ENCODE measurements around the gene SGPL1.

The SGPL1 gene

DNA sequence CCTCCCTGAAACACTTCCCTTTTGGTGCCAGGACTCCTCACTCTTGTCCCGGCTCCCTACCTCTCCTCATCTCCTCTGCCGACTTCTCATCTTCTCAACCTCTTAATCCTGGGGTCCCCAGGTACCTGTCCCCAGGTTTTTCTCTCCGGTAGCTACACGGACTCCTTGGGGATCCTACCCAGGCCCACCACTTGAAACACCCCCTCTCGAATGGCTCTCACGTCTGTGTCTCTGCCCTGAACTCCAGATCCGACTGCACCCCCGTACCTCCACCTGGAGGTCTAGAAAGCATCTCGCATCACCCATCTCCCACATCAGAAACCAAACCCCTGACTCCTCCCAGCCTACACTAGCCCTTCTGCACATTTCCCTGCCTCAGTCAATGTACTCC, 35.4 kb upstream of the SGPL1 start:
- no peak for DNase-seq (ENCODE audit: low read depth)

DNA sequence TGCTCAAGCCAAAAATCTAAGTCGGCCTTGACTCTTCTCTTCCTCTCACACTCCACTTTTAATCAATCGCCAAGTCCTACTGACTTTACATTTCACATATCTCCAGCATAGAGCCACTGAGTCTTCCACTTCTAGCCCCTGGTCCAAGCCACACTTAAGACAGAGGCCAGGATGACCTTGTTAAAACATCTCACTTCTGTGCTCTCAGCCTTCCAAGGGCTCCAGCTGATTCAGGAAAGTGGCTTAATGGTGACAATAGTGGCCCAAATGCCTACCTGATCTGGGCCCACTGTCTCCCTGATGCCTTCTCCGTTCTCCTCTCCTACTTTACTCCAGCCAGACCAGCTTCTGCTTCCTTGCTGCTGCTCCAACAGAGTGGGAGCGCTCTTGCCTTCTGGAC, 35.0 kb upstream of the SGPL1 start:
- DNase-seq (ENCODE audit: low read depth), result no peak

GRCh38 chr10:70781461-70782051, 34.2 kb upstream of the SGPL1 start:
- DNase-seq (ENCODE audit: low read depth), result no peak

DNA sequence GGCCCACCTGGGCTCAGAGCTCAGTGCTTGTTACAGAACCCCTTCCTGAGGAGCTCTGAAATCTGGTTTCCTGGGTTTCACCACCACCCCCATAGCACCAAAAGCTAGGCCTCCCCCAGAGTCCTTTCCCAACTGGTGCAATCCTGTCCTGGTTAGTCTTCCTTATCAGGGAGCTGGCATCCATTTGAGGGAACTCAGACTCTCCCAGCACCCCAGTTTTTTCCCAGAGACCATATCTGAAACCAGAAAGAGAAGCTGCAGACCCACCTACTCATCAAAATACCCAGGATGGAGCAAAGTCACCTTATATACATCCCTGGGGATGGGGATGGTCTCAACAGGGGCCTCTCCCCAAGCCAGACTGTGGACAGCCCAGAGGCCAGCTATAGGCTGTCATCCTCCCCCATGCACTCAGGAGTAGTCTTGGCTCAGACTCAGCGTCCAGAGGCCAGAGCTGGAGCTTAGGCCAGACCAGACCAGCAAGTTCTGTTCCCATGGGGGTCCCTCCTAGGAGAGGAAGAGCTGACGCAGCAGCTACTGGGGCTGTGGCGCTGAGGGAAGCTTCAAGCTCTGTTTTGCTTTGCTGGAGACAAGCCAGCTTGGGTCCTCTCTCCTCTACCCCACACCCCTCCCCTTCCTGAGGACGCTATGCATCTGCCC, 33.5 kb upstream of the SGPL1 start:
- DNase-seq (ENCODE audit: low read depth), result no peak

GRCh38 chr10:70782746-70783680, 32.7 kb upstream of the SGPL1 start:
- no peak for DNase-seq (ENCODE audit: low read depth)

GRCh38 chr10:70784016-70784415, 31.7 kb upstream of the SGPL1 start:
- no peak for DNase-seq (ENCODE audit: low read depth)

DNA sequence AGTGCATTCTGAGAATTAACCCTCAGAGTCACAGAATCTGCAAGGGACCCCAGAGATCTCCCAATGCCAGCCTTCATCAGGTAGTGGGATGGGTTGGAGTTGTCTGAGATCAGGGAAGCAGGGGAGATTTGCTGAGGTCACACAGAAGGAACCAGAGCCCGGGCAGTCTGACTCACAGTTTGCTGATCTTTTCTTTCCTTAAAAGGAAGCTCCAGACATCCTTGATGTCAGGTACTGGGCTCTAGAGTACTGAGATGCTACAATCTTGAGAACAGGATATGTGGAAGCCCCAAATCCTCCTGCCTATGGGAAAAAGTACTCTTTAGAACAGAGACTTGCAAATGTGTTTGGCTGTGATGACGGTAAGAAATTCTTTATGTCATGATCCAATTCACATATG, 31.3 kb upstream of the SGPL1 start:
- DNase-seq (ENCODE audit: low read depth), result no peak

DNA sequence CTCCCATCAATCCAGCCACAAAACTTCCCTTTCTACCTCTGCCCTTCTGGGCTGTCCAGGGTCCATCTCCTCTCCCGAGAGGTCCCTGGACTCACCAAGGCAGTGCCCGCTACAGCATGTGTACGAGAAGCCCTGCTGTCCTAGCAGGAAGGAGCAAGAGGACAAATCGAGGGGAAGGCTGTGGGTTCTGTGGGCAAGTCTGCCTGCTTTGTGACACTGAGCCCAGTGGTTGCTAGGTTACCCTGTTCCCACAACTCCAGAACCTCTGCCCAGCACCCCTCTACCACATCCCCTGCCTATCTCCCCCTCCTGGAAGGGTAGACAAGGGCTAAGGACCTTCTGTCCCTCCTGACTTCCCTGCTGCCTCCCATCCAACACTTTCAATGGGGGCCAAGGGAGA, 30.6 kb upstream of the SGPL1 start, which contains the start of gene TBATA:
TSS of gene TBATA (minus strand) at position 188 of the 400 bp plus-strand sequence. CDS start 1,998 bp downstream, outside the sequence.
- DNase-seq (ENCODE audit: low read depth), result no peak

DNA sequence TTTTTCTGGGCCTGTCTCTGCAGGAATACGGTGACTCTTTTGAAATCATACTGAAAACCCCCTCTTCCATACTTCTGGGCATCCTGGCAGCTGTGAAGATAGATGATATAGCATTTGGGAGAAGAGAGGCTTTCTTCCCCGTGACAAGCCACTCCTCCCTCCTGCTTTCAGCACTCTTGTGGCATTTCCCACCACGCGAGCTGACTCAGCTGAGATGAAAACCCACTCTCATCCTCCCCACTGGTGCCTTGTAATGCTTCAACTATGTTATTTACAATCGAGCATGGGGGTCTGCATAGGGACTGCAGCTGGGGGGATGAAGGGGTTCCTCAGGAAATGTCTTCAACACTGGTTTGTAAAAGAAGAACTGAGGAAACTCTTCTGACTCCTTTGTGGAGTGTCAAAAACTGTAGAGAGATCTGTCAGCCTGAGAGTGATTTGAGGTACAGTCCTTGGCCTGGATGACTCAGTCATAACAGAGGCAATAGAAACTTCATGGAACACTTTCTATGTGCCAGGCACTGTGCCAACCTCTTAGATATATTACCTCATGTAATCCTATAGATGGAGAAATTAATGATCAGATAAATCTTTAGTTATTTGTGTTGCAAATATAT, 28.8 kb upstream of the SGPL1 start:
- DNase-seq (ENCODE audit: low read depth), result no peak

- no peak for DNase-seq (ENCODE audit: low read depth)
Measured at GRCh38 chr10:70791386-70792039, 24.2 kb upstream of the SGPL1 start.

DNA sequence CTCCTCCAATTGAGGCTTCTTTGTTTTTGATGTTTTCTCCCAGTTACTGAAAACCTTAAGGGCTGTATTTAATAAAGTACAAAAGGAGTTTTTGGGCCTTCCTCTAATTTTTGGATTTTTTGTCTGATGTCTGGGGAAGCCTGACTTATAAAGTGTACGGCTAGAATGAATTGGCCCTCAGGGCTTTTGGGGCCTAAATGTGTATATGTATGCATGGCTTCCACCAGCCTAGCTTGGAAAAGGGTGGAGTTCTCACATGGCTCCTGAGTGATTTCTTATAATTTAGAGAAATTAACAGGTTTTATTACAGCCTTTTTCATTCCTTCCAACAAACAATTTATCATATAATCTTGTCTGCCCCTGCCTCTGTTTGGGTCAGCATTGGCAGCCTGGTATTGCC, 20.1 kb upstream of the SGPL1 start:
- no peak for DNase-seq (ENCODE audit: low read depth)

- DNase-seq (ENCODE audit: low read depth), result no peak
Measured at GRCh38 chr10:70797840-70798239, 17.9 kb upstream of the SGPL1 start.

DNA sequence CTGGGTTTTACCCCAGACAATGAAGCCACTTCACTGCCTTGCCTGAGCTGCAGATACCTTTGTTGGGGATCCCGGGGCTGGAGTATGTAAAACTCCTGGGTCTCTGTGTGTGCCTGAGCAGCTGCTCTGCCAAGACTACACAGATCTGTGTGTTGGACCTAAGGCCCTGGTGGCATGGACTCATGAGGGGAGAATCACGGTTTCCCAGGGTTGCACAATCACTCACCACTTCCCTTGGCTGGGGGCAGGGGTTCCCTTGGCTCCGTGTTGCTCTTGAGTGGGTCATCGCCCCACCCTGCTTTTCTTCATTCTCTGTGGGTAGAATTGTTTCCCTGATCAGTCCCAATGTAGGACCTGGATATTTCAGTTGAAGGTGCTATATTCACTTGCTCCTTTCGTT, 16.6 kb upstream of the SGPL1 start:
- no peak for DNase-seq (ENCODE audit: low read depth)

- no peak for DNase-seq (ENCODE audit: low read depth)
Measured at GRCh38 chr10:70801854-70802253, 13.9 kb upstream of the SGPL1 start.

DNA sequence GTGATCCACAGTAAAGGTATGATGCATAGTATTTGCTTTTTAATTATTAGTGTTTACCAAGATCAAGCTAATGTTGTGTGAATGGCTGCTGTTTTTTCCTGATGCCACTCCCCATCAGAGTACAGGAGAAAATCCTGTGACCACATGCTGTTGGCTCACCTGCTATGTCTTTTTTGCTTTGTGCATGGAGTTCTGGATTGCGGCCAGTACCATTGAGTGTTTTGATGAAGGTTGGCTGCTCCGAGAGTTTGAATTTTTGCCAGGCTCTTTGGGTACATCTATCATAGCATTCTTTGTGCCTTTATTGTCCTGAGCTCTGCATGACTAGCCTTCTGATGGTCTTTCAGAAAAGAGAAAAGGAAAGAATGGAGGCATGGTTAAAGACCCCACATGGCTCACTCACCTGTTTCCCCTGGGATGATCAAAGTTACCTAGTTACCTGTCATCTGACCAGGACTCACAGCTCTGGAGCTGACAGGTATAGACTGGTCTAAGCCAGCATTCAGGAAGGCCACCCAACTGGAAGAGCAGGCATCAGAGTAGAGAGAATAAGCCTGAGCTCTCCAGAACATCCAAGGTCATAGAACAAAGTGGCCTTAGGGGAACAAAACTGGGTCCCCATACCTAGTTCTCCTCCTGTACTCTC, 11.8 kb upstream of the SGPL1 start:
- no peak for DNase-seq (ENCODE audit: low read depth)

GRCh38 chr10:70804421-70804808, 11.3 kb upstream of the SGPL1 start:
- DNase-seq (ENCODE audit: low read depth), result no peak

GRCh38 chr10:70805619-70806215, 10.0 kb upstream of the SGPL1 start:
- no peak for DNase-seq (ENCODE audit: low read depth)

DNA sequence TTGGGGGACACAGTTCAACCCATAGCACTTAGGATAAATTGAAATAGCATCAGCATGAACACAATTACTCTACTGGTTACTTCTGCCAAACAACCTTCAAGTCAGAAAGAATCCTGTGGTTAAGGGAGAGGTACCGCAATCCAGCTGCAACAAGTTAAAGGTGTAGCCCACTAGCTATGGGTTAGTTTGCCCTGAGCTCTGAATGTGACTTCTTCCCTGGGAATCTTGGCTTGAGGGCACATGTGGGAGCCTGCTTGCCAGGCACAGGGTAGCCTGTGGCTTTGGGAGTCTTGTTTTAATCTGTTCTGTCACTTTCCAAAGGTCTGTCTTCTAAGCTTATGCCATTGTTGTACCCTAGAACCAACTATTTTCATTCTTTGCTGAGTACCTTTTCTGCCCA, 8.9 kb upstream of the SGPL1 start:
- DNase-seq (ENCODE audit: low read depth), result no peak

GRCh38 chr10:70807556-70807955, 8.2 kb upstream of the SGPL1 start:
- no peak for DNase-seq (ENCODE audit: low read depth)

GRCh38 chr10:70809011-70809611, 6.6 kb upstream of the SGPL1 start:
- no peak for DNase-seq (ENCODE audit: low read depth)

GRCh38 chr10:70809726-70810125, 6.0 kb upstream of the SGPL1 start:
- DNase-seq (ENCODE audit: low read depth), result no peak

All from HS-27A (cell line).